HG02970 (cell line): ENCODE measurements around the gene AUTS2.

ENCODE experiments used
- ATAC-seq: cut with Tn5 transposase; IDR thresholded peaks from one replicate; pipeline ENCODE4 v1.9.1; 2021; ENCODE audit warnings: mild to moderate bottlenecking, moderate library complexity, moderate number of reproducible peaks; ENCODE audit not compliant: unreplicated experiment, low FRiP score

Gene AUTS2

DNA sequence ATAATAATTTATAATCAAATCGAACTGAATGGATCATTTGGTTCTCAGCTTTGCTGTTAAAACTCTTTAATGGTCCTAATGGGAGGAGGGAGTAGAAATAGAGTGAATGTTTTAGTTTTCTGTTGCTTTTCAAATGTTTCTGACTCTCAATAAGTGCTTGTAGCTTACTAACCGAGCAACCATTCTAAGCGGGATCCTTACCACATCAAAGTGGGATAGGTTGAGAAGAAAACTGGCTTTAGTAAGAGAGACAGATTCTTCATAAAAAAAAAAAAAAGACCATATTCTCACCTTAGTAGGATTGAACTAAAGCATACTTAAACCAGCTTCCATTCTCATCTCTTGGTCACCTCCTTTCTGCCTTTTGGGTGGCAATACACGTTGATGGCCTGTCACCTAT is 584.2 kb downstream of the AUTS2 start:
- no peak for ATAC-seq

DNA sequence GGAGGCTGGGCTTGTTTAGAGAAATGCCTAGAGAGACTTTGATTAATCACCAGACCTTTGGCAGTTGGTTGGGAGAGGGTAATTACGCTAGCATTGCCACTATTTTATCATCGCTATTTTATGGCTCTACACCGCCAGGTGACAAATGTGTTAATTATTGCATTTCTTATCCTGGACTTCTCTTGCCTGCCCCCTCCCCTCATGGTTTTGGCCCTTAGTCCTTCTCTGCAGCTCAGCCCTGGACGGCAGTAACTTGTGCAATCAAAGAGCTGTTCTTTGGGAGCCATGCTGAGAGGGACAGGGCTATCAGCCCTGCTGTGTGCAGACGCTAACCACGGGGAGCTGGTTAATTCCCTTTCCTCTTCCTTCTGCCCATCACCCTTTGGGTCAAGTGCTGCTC is 585.0 kb downstream of the AUTS2 start:
- ATAC-seq: no peak

DNA sequence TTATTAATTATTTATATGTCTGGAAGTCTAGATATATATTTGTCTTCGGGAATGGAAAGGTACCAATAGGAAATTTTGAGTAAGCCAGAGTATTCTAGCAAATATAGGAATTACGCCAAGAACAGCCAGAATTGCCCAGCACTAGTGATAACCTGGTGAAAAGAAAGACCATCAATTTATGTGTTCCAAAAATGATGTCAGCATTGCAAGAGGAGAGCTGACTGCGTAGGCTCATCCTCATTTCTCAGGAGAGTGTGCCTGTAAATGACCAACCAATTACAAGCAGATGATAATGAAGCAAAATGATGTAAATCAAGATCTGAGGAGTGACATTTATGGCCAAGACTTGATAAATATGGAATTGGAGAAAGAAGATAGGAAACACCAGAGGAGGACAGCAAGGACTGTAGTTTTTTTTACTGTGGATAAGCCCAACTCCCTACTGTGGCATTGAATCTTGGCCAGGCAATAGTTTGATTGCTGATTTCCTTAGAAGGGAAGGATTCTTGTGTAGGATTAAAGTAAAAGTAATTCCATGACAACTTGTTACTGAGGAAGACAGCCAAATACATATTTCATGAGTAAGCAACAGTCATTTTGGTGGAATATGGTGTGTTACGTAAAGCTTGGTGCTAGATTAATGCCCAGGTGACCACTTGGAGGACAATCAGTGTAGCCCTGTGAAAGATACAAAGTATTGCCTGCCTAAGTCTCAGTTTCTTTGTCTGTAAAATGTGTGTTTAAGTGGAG is 590.8 kb downstream of the AUTS2 start:
- no peak for ATAC-seq

DNA sequence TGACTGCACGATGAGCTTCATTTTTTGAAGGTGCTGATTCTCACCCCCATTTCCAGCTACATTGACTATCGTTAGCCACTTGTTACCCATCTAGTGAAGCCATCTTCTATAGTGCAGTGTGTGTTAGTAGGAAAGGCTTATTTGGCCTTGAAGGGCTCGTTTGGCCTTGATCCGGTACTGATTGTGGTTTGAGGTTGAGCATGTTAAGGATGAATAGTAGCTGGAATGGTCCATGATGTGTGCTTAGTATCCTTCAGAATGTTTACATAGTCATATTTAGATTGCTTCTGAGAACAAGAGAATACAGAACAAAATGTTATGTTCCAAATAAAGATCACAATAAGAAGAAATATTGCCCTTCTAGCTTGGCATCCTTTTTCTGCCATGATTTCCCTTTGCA is 591.5 kb downstream of the AUTS2 start:
- no peak for ATAC-seq

DNA sequence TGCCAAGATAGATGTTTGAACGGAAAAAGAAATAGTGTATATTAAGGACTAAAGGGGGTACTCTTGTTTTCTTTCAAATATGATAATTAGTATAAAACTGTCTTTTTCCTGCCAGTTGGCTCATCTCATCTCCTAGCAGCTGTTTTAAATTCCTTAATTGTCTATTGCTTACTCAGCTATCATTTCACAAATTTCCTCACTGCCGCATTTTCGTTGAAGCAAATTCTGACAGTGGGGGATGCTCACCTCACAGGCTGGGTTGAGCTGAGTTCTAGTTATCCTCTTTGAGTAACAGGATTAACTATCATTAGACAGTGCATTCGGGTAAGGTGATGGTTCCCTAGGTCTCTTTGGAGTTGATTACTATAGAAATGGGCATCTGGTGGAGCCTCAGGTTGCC is 592.0 kb downstream of the AUTS2 start:
- no peak for ATAC-seq

DNA sequence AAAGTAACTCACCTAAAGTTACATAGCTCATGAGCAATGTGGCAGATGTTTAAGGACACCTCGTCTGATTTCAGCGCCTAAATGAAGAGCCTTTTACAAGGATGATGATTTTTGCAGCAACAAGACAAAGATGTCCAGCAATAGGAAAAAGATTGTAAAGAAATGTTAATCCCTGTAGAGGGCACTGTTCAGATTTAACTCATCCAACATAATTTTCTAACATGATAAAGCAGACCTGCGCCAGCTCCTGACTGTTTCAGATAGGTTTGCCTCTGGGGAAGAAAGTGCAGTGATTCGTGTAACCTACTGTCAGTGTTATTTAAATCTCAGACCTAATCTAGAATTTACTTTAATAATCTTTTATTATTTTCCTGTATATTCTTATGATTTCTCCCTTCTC is 595.2 kb downstream of the AUTS2 start:
- ATAC-seq: no peak

DNA sequence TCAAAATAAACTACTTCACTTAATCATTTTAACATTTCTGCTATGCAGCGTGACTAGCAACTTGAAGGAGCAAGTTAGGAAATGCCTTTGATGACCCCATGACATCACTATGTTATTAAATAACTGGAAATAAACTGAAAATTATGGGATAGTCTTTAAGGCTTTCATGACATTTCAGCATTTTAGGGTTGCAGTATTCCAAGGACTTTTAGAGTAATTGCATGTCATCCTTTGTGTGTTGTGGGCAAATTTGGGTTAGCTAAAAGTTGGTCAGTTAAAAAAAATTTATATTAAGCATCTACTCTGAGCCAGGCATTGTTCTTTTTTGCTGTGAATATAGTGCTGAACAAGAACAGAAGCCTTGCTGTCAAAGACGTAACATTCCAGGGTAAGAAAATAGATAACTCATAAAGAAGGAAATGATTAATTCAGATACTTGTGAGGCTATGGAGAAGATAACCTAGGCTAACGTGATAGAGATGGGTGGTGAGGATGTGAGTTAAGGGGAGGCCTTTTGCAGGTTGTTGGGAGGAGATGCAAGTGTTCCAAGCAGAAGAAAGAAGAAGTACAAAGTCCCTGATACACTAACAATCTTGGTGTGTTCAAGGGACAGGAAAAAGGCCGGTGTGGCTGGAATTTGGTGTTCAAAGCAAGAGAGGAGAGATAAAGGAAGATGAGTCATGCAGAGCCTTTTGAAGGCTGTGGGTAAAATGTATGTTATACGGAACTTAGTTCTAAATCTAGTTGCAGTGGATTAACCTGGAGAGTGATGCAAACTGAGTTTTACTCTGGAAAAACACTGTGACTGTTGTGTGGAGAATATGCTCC is 610.2 kb downstream of the AUTS2 start:
- ATAC-seq: no peak

DNA sequence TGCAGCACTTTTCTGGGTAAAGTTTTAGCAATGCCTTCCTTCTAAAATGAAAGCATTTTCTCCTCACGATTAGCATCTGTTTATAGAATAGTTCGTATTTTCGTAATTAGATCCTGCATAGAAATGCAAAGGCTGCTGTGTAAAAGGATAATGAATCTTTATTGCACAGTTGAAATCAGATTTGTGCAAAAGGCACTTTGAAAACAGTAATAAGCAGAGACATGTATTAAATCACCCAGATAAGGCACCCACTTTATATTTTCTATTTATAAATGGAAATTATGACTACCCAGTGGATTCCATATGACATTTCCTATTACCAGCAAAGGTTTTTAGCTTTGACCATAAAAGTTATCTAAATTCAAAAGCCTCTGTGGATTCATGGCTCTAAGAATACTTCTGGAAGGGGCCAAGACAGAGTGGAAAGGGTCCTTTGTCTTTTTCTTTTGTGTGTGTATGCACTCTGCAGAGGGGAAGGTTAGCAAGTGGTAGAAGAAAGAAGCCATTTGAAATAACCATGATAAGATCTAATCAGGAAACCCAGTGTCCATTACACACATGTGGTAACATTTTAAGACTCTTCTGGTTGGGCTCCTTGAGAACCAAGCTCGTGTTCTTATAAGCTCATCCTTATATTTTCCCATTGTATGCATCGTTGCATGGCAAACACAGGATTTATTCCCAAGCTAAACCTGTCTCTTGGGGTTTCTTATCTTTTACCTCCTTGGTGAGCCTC is 612.1 kb downstream of the AUTS2 start:
- no peak for ATAC-seq

DNA sequence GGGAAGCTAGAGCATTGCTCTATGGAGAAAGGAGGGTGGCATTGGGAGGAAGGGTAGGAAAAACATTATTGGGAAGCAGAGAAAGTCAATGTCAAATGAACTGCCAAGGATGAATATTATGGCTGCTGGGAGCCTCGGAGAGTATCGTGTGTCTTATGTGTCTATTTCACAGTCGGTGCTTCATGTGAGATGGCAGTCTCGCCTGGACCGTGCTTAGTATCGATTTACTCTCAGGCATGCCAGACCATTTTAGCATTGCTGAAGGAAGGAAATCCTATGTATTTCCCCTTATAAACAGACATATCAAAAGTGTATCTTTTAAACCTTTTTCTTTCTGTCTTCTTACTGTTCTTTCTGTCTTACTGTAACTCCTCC is 612.6 kb downstream of the AUTS2 start:
- no peak for ATAC-seq

DNA sequence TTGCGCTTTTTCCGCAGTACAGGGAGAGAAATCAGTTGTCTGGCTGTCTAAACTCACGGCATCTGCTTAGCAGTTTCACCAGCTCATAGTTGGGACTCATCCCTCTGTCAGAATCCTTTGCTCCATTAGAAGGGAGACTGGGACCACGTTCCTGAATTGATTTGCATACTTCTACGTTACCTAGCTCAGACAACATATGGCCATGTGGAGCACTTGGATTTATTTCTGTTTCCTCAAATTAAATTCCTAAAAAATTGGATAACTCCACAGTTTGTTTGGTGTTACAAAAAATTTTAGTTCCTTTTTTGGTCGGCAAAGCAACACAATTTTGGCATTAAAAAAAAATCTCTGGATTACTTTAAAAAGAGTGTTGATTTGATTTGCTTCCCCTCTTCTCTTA is 614.0 kb downstream of the AUTS2 start:
- ATAC-seq: no peak

DNA sequence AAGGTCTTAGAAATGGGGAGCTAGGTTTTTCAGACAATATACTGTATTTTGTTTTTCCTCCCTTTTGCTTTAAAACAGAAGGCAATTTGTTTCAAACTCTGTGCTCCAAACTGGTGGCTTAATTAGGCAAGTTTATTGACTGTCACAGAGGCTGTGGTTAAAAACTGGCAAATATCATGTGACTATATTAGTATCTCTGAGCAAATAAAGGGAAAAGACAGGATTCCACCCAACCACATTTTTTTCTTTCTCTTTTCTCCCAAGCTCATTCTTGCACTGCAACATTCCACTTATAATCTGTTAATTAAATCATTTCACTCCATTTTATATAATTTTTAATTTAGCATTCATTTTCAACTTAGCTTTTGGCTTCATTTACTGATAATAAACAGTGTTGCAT is 615.8 kb downstream of the AUTS2 start:
- no peak for ATAC-seq

DNA sequence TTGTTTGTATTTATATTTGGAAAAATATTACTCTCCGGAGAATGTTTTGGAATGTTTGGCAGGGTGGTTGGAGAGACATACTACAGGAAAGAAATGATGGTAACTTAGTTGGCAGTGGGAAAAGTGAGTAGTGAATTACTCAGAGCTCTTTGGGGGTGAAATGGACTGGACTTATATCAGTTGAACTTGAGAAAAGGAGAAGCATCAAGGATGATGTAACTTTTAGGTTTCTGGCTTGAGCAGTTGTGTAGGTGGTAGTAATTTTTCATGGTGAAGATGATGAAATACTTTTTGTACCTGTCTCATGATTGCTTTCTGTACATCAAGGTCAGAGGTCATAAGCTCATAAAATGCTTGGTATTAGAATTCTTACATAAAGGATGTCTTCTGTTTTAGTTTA is 617.2 kb downstream of the AUTS2 start:
- ATAC-seq: no peak

DNA sequence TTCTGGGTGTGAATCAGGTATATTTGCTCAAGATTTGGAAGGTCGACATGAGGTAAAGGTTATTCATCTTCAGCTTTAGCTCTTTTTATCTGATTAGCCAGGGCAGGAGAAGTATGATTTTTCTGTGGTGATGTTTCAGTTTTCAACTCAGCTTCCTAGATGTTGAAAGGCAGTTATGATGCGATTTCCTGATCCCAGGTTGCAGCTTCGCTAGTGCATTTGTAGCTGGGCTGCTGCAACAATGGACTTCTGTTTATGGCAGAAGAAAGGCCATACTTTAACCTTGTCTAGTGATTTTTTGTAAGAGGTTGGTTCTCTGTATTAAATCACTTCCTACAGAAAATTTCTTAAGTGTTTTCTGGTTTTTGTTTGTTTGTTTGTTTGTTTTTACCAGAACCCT is 619.3 kb downstream of the AUTS2 start:
- ATAC-seq: no peak

DNA sequence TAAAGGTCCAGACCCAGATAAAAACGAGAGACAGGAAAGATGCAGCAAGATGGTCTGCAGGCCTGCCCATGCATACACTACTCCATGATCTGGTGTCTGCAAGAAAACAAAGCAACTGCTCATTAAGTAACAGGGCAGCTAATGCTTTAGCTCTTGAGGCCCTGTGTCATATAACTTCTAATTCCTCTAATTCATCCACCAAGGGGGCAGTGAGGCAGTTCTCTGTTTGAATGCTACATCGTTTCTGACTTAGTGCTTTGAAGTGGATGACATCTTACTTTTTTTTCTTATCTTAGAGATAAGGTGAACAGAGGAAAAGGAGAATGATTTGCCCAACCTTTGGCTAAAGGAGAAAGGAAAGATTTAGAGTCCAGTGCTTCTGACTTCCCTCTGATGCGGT is 619.7 kb downstream of the AUTS2 start:
- ATAC-seq: no peak

DNA sequence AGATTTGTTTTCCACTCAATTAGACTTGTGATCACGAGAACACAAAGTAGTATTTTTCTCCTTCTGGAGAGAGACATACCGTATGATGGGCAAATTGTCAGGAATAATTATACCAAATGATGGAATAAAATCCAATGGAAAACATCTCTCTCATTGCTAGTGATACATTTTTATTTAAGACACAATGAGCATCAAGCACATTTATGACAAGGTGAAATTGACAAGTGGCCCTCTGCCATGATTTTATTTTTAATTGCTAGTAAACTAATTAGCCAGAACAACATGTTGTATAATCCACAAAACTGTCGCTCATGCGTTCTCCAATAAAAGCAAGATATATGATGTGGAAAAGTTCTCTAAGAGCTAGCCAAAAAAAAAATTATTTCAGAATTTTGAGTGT is 620.8 kb downstream of the AUTS2 start:
- ATAC-seq: no peak

DNA sequence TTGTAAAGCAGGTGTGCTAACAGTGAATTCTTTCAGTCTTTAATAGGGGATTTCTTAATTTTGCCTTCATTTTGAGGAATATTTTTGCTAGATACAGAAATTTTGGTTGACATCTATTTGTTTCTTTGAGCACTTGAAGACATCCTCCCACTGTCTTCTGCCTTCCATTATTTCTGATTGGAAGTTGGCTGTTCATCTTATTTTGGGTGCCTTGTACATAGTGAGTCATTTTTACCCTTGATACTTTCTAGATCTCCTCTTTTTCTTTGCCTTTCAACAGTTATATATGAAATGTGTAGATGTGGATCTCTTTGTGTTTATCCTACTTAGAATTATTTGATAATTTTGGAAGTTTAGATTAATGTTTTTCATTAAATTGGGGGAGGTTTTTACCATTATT is 631.0 kb downstream of the AUTS2 start:
- no peak for ATAC-seq

DNA sequence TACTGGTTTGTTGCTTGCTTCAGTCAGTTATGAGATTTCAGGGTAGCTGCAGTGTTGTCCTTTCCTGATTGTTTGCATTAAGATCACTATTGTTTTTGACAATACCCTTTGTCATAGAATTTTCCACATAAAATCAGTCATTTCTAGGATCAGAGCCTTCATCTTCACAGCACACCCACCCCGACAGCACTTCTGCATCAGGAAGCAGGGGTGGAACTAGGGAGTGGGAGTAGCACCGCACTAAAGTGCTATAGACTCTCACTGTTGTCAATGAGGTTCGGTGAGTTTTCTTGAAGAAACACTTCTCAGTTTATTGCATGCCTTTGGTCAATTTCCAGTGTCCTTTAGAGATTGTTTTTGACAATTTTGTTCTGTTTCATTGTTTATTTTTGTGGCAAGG is 632.5 kb downstream of the AUTS2 start:
- ATAC-seq: no peak

DNA sequence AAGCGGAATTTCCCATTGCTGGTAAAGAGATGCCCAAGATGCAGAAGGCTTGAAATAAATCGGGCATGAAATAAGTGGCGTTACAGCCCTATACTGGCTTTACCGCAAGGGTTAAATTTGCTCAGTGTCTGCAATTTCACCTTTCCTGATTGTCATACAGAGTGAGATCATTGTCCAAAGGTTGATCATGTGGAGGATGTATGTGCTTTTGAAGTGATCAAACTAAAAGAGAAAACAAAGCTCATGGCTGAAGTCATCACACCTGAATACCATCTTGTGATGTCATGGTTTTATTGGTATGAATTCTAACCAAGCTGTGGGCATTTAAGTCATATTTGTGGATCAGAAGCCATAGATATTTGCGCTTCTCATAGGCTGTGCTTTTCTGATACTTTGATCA is 635.5 kb downstream of the AUTS2 start:
- no peak for ATAC-seq

DNA sequence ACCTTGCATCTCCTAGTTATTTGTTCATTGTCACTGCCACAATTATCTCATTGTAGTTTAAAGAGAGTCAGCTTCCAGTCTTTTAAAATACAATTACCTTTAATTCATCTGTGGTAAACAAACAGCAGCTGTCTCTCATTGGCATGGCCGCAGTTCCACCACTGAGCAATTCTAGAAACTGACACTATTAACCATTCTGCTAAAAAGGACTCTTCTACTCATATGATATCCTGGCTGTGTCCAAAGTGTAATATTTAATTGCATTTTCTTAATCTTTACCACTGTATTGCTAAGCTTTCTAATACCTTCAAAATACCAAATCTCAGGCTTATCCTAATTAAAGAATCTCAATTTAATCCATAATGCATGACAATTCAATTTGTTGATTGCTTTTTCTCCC is 639.0 kb downstream of the AUTS2 start:
- ATAC-seq: no peak

DNA sequence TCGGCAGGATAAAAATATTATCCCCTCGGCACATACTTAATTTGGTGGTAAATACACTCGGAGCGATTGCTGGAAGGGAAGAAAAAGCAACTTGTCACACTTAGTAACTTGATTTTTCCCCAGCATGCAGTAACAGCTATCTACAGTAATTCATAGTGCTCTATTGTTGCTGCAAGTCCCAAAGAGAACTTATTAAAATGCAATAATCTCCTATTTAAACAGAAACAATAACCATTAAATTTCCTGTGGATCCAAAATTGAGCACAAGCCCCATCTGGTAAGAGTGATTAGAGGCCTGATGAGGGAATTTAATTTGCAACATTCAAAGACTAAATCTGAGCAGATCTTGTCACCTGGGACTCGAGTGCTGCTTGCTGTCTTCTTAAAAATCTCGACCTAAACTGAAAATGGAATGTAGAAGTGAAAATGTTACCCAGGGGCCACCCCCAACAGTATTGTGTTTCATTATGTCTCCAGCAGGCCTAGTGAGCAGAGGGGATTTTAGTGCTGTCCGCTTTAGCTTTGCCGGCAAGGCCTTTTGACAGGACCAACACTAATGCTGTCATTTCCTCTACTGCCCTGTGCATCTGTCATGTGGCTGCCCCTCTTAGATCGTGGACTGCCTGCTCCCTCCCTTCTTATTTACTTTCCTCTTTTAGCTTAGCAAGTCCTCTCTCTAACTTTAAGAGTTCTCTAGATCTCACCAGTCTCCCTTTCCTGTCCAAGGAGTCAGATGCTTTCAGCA is 639.7 kb downstream of the AUTS2 start:
- ATAC-seq: peak; percentile 97

DNA sequence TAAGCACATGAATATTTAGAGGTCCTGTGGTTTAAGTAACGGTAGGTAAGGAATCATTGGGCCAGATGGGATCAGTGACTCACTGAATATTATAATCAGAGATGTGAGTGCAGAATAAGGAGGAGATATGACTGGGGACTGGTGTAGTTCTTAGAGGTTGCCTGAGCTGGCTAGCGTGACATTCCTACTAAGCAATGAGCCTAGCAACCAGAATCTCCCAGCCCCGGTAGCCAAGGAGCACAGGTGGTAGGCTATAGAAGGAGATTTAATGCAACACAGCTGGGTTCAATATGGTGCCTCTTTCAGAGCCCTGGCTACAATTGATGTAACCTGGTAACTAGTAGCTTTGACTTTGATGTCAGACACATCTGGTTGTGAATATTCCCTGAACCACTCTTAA is 641.6 kb downstream of the AUTS2 start:
- ATAC-seq: no peak
